ENCODE results near the gene GAS6.
"Not testable (repeated sequence)": the region's sequence is repeated elsewhere in the genome, so short reads cannot be mapped to it uniquely, and the experiment has no call there.

Gene GAS6

GRCh38 chr13:113874177-113874576 lies 10.3 kb upstream of the GAS6 start:
- DNase-seq (ENCODE audit: low spot score): no peak
- TF ChIP-seq CTCF (IDR thresholded peaks at IDR 0.05; ENCODE audit: borderline replicate concordance, control extremely low read depth, extremely low read depth, insufficient read depth, missing control alignments): no peak
- in situ Hi-C loops (cut with MboI; ENCODE audit: low sequenced_read_pairs, unreplicated experiment): no loop called here

- no peak for DNase-seq (ENCODE audit: low spot score)
- in situ Hi-C loops (cut with MboI; ENCODE audit: low sequenced_read_pairs, unreplicated experiment): no loop called here
- no peak for TF ChIP-seq CTCF (IDR thresholded peaks at IDR 0.05; ENCODE audit: borderline replicate concordance, control extremely low read depth, extremely low read depth, insufficient read depth, missing control alignments)
Measured at GRCh38 chr13:113869263-113869662, 5.4 kb upstream of the GAS6 start.

GRCh38 chr13:113867913-113868312 lies 4.0 kb upstream of the GAS6 start:
- in situ Hi-C loops (cut with MboI; ENCODE audit: low sequenced_read_pairs, unreplicated experiment); DNase-seq (ENCODE audit: low spot score): not testable (repeated sequence)

GRCh38 chr13:113865427-113865826 lies 1.6 kb upstream of the GAS6 start:
- in situ Hi-C loops (cut with MboI; ENCODE audit: low sequenced_read_pairs, unreplicated experiment): no loop called here
- DNase-seq (ENCODE audit: low spot score): no peak
- TF ChIP-seq CTCF (IDR thresholded peaks at IDR 0.05; ENCODE audit: borderline replicate concordance, control extremely low read depth, extremely low read depth, insufficient read depth, missing control alignments): no peak

GRCh38 chr13:113864273-113864890 lies 506 bp upstream of the GAS6 start:
- in situ Hi-C loops (cut with MboI; ENCODE audit: low sequenced_read_pairs, unreplicated experiment): no loop called here
- TF ChIP-seq CTCF (IDR thresholded peaks at IDR 0.05; ENCODE audit: borderline replicate concordance, control extremely low read depth, extremely low read depth, insufficient read depth, missing control alignments): no peak
- DNase-seq (ENCODE audit: low spot score): no peak

GRCh38 chr13:113862931-113863523 lies 849 bp downstream of the GAS6 start:
- TF ChIP-seq CTCF (IDR thresholded peaks at IDR 0.05; ENCODE audit: borderline replicate concordance, control extremely low read depth, extremely low read depth, insufficient read depth, missing control alignments): no peak
- peak; percentile 81 for DNase-seq (ENCODE audit: low spot score)
- in situ Hi-C loops (cut with MboI; ENCODE audit: low sequenced_read_pairs, unreplicated experiment): no loop called here

- TF ChIP-seq CTCF (IDR thresholded peaks at IDR 0.05; ENCODE audit: borderline replicate concordance, control extremely low read depth, extremely low read depth, insufficient read depth, missing control alignments): no peak
- no peak for DNase-seq (ENCODE audit: low spot score)
- in situ Hi-C loops (cut with MboI; ENCODE audit: low sequenced_read_pairs, unreplicated experiment): no loop called here
Measured at GRCh38 chr13:113862191-113862930, 1.5 kb downstream of the GAS6 start.
